Central memory CD8-positive, alpha-beta T cell (primary cell): Measurements from ENCODE around the gene ABCG1.

Experiments
- ATAC-seq: fragments of 150-1000 bp; cut with Tn5 transposase; replicated peaks from 2 replicates; pipeline ENCODE4 v1.10.0; 2022; ENCODE audit warnings: mild to moderate bottlenecking, moderate FRiP score, moderate number of reproducible peaks; ENCODE audit not compliant: poor library complexity, severe bottlenecking; ENCODE audit errors: extremely low read depth
- DNase-seq, 2 donors: peaks; one replicate each; pipeline ENCODE4 v3.0.0; 2021; ENCODE audit warnings: low spot score in 2 of 2
- H3K27ac Mint-ChIP-seq: one replicate; pipeline ENCODE4 v1.8.0; 2022; ENCODE audit warnings: low read depth, mild to moderate bottlenecking, moderate library complexity, mixed read lengths
- H3K27me3 Mint-ChIP-seq: one replicate; pipeline ENCODE4 v1.8.0; 2022; ENCODE audit warnings: mixed read lengths
- H3K36me3 Mint-ChIP-seq: one replicate; pipeline ENCODE4 v1.8.0; 2022; ENCODE audit warnings: mild to moderate bottlenecking, moderate library complexity, mixed read lengths; ENCODE audit not compliant: insufficient read depth
- H3K4me1 Mint-ChIP-seq: one replicate; pipeline ENCODE4 v1.8.0; 2022; ENCODE audit warnings: mixed read lengths
- H3K4me3 Mint-ChIP-seq: one replicate; pipeline ENCODE4 v1.8.0; 2022; ENCODE audit warnings: mild to moderate bottlenecking, moderate library complexity, mixed read lengths
- H3K9me3 Mint-ChIP-seq: one replicate; pipeline ENCODE4 v1.8.0; 2022; ENCODE audit warnings: mixed read lengths

ABCG1 gene

GRCh38 chr21:42198929-42199867 is 19.7 kb upstream of the ABCG1 start:
- peaks cover 50% of the 10 kb centered on the region for H3K4me1 Mint-ChIP-seq
- peak; percentile 86 for ATAC-seq

GRCh38 chr21:42199868-42200463 is 19.0 kb upstream of the ABCG1 start:
- Mint-ChIP-seq H3K36me3 (no peaks in the 10 kb centered on the region), H3K4me1 (peaks cover 46% of the 10 kb centered on the region), H3K27ac (peak overlapping the region; percentile 51), H3K27me3 (no peaks in the 10 kb centered on the region), H3K9me3 (no peaks in the 10 kb centered on the region), H3K4me3 (no peak overlapping the region)
- ATAC-seq = no peak
- no peak for DNase-seq

More at GRCh38 chr21:42198929-42199867, 19.7 kb upstream of the ABCG1 start:
- H3K27me3 Mint-ChIP-seq = no peaks in the 10 kb centered on the region
- peak overlapping the region; percentile 51 for H3K27ac Mint-ChIP-seq
- H3K36me3 Mint-ChIP-seq = no peaks in the 10 kb centered on the region
- H3K4me3 Mint-ChIP-seq = peak overlapping the region; percentile 31
- no peak for DNase-seq
- H3K9me3 Mint-ChIP-seq = no peaks in the 10 kb centered on the region

GRCh38 chr21:42200906-42201614 is 17.9 kb upstream of the ABCG1 start:
- ATAC-seq (peak; percentile 62), DNase-seq (peak in 1 of 2 donors; percentile 32)
- peaks cover 40% of the 10 kb centered on the region for H3K4me1 Mint-ChIP-seq
- H3K36me3 Mint-ChIP-seq = no peaks in the 10 kb centered on the region
- H3K4me3 Mint-ChIP-seq = peak overlapping the region; percentile 51
- peak overlapping the region; percentile 82 for H3K27ac Mint-ChIP-seq
- H3K9me3 Mint-ChIP-seq = no peaks in the 10 kb centered on the region
- H3K27me3 Mint-ChIP-seq = no peaks in the 10 kb centered on the region

- H3K4me3 Mint-ChIP-seq = peak overlapping the region; percentile 51
Observed at GRCh38 chr21:42201615-42202161, 17.3 kb upstream of the ABCG1 start.

GRCh38 chr21:42202321-42202720 is 16.6 kb upstream of the ABCG1 start:
- no peaks in the 10 kb centered on the region for H3K36me3 Mint-ChIP-seq
- H3K4me1 Mint-ChIP-seq = peaks cover 40% of the 10 kb centered on the region
- H3K4me3 Mint-ChIP-seq = no peak overlapping the region
- no peaks in the 10 kb centered on the region for H3K27me3 Mint-ChIP-seq
- DNase-seq (no peak), ATAC-seq (no peak)
- no peak overlapping the region for H3K27ac Mint-ChIP-seq
- H3K9me3 Mint-ChIP-seq = no peaks in the 10 kb centered on the region

More at GRCh38 chr21:42201615-42202161, 17.3 kb upstream of the ABCG1 start:
- Mint-ChIP-seq H3K27me3 (no peaks in the 10 kb centered on the region), H3K27ac (no peak overlapping the region), H3K9me3 (no peaks in the 10 kb centered on the region), H3K4me1 (peaks cover 40% of the 10 kb centered on the region), H3K36me3 (no peaks in the 10 kb centered on the region)
- DNase-seq = no peak
- no peak for ATAC-seq

GRCh38 chr21:42203321-42203720 is 15.6 kb upstream of the ABCG1 start:
- H3K36me3 Mint-ChIP-seq = no peaks in the 10 kb centered on the region
- ATAC-seq (no peak), DNase-seq (no peak)
- H3K9me3 Mint-ChIP-seq = no peaks in the 10 kb centered on the region
- H3K4me3 Mint-ChIP-seq = no peak overlapping the region
- no peak overlapping the region for H3K27ac Mint-ChIP-seq
- H3K4me1 Mint-ChIP-seq = peaks cover 38% of the 10 kb centered on the region
- no peaks in the 10 kb centered on the region for H3K27me3 Mint-ChIP-seq

GRCh38 chr21:42203936-42204335 is 15.0 kb upstream of the ABCG1 start:
- no peaks in the 10 kb centered on the region for H3K27me3 Mint-ChIP-seq
- no peak overlapping the region for H3K4me3 Mint-ChIP-seq
- H3K36me3 Mint-ChIP-seq = no peaks in the 10 kb centered on the region
- no peaks in the 10 kb centered on the region for H3K9me3 Mint-ChIP-seq
- no peak overlapping the region for H3K27ac Mint-ChIP-seq
- no peak for DNase-seq
- H3K4me1 Mint-ChIP-seq = peaks cover 32% of the 10 kb centered on the region
- ATAC-seq = no peak

GRCh38 chr21:42207426-42207825 is 11.5 kb upstream of the ABCG1 start:
- Mint-ChIP-seq H3K27ac (no peak overlapping the region), H3K4me3 (no peak overlapping the region), H3K36me3 (no peaks in the 10 kb centered on the region), H3K27me3 (no peaks in the 10 kb centered on the region), H3K4me1 (peaks cover 4% of the 10 kb centered on the region), H3K9me3 (no peaks in the 10 kb centered on the region)
- no peak for DNase-seq
- no peak for ATAC-seq

- Mint-ChIP-seq H3K27ac (no peak overlapping the region), H3K36me3 (no peaks in the 10 kb centered on the region), H3K9me3 (no peaks in the 10 kb centered on the region), H3K27me3 (no peaks in the 10 kb centered on the region), H3K4me1 (no peaks in the 10 kb centered on the region), H3K4me3 (no peak overlapping the region)
- ATAC-seq (no peak), DNase-seq (no peak)
Observed at GRCh38 chr21:42208036-42208435, 10.9 kb upstream of the ABCG1 start.

- no peaks in the 10 kb centered on the region for H3K4me1 Mint-ChIP-seq
- ATAC-seq (no peak), DNase-seq (no peak)
- H3K27me3 Mint-ChIP-seq = no peaks in the 10 kb centered on the region
- no peaks in the 10 kb centered on the region for H3K36me3 Mint-ChIP-seq
- no peaks in the 10 kb centered on the region for H3K9me3 Mint-ChIP-seq
- no peak overlapping the region for H3K4me3 Mint-ChIP-seq
- H3K27ac Mint-ChIP-seq = no peak overlapping the region
Observed at GRCh38 chr21:42208801-42209490, 10.0 kb upstream of the ABCG1 start.

GRCh38 chr21:42209801-42210479 is 9.0 kb upstream of the ABCG1 start:
- no peak overlapping the region for H3K4me3 Mint-ChIP-seq

More at GRCh38 chr21:42209801-42210479, 9.0 kb upstream of the ABCG1 start:
- Mint-ChIP-seq H3K36me3 (peaks cover 3% of the 10 kb centered on the region), H3K27ac (no peak overlapping the region), H3K9me3 (no peaks in the 10 kb centered on the region), H3K27me3 (no peaks in the 10 kb centered on the region), H3K4me1 (peaks cover 8% of the 10 kb centered on the region)
- DNase-seq (no peak), ATAC-seq (no peak)
